LNCAP (cell line): ENCODE data around the gene ARHGAP23.

Source experiments
- CTCF ChIP-seq: fragments of 450-650 bp; IDR thresholded peaks from 2 replicates; pipeline ENCODE4 v1.5.1; 2017; ENCODE audit warnings: mild to moderate bottlenecking

Gene ARHGAP23

GRCh38 chr17:38430822-38431221 lies 2.6 kb downstream of the ARHGAP23 start:
- no peak for TF ChIP-seq CTCF

- no peak for TF ChIP-seq CTCF
Observed at GRCh38 chr17:38431346-38432145, 3.3 kb downstream of the ARHGAP23 start.

GRCh38 chr17:38434178-38434665 lies 6.0 kb downstream of the ARHGAP23 start:
- TF ChIP-seq CTCF, result no peak

GRCh38 chr17:38435795-38436194 lies 7.5 kb downstream of the ARHGAP23 start:
- TF ChIP-seq CTCF, result no peak

GRCh38 chr17:38436386-38436785 lies 8.1 kb downstream of the ARHGAP23 start:
- TF ChIP-seq CTCF, result no peak

- TF ChIP-seq CTCF, result no peak
Observed at GRCh38 chr17:38439436-38439835, 11.2 kb downstream of the ARHGAP23 start.

GRCh38 chr17:38440614-38441397 lies 12.5 kb downstream of the ARHGAP23 start:
- no peak for TF ChIP-seq CTCF
